Sigmoid colon (tissue), 7 donors: ENCODE results near the gene ADAMTS2. TPM values are rescaled to one million over a fixed set of nuclear protein-coding genes. Genes with fewer than 3 reads are reported as not detected.
A peak's percentile ranks its signal among the peaks of the same experiment; 100 is the strongest.

ENCODE experiments used
- DNase-seq: peaks from one replicate; pipeline ENCODE4 v3.0.0-alpha.2; 2019
- H3K27ac ChIP-seq, 4 donors: fragments of 200-600 bp; sonication (generic); one replicate each; pipeline ENCODE4 v1.5.1; 2016 to 2019; ENCODE audit warnings: mild to moderate bottlenecking in 1 of 4
- H3K27me3 ChIP-seq, 3 donors: fragments of 200-600 bp; sonication (generic); one replicate each; pipeline ENCODE4 v1.5.1; 2019; ENCODE audit warnings: mild to moderate bottlenecking in 1 of 3
- H3K36me3 ChIP-seq, 4 donors: fragments of 200-600 bp; sonication (generic); one replicate each; pipeline ENCODE4 v1.5.1; 2016 to 2019
- H3K4me1 ChIP-seq, 4 donors: fragments of 200-600 bp; sonication (generic); one replicate each; pipeline ENCODE4 v1.5.1; 2017 to 2019
- H3K4me3 ChIP-seq, 4 donors: fragments of 200-600 bp; sonication (generic); one replicate each; pipeline ENCODE4 v1.5.1; 2017 to 2019; ENCODE audit warnings: mild to moderate bottlenecking in 2 of 4, moderate library complexity in 1 of 4
- H3K9me3 ChIP-seq, 4 donors: fragments of 200-600 bp in 3 of 4; sonication (generic) in 3 of 4; one replicate each; pipeline versions ENCODE4 v1.5.1 to v1.6.1; 2013 to 2019
- EP300 ChIP-seq, 4 donors: sonication (generic); formaldehyde crosslinking; IDR thresholded peaks; one replicate each; pipeline ENCODE4 v1.6.1; 2017; ENCODE audit warnings: antibody characterized with exemption in 4 of 4
- POLR2A ChIP-seq, 2 donors: fragments of 450-650 bp; IDR thresholded peaks; one replicate each; pipeline ENCODE4 v1.6.1; 2016; ENCODE audit warnings: antibody characterized with exemption in 2 of 2, mild to moderate bottlenecking in 2 of 2, moderate library complexity in 2 of 2
- POLR2AphosphoS5 ChIP-seq, 4 donors: sonication (generic); formaldehyde crosslinking; IDR thresholded peaks; one replicate each; pipeline ENCODE4 v1.6.1; 2017; ENCODE audit warnings: antibody characterized with exemption in 4 of 4
- WGBS, 2 donors: extraction: QIAGEN DNeasy Blood & Tissue Kit; methylation state at CpG; one replicate each; pipeline ENCODE4 v1.1.7; 2013; 5-methylcytosine and 5-hydroxymethylcytosine counted together
- intact Hi-C: fragments of 100-400 bp; cut with DNase I; formaldehyde crosslinking; loops from one replicate; pipeline ENCODE4 v1.15.1; 2023
- polyA plus RNA-seq, 3 donors: library from polyadenylated mRNA; stranded (reverse); fragments of 200-250 nt; gene quantifications; one replicate each; pipeline ENCODE4 v1.2.3, GENCODE V29; 2013
- total RNA-seq, 4 donors: library from RNA; depleted of rRNA; stranded (reverse); fragments of >200 nt; gene quantifications; one replicate each; pipeline ENCODE4 v1.1.0, GENCODE V29; 2016
- TF ChIP-seq, protein P1 (sequence below), 4 experiments: fragments of 450-650 bp in 3 of 4; fragments of 200-600 bp in 1 of 4; IDR thresholded peaks; one replicate each; pipeline ENCODE4 v1.5.1; 2016 to 2019; ENCODE audit warnings: antibody characterized with exemption in 4 of 4, mild to moderate bottlenecking in 3 of 4, moderate library complexity in 2 of 4
- donor health status: healthy with polysubstance abuse.
- donor health status: Bipolar disorder and iron deficiency.
- donor health status: healthy.

ADAMTS2 gene
- total and polyA plus RNA-seq, 7 donors: 0.69 to 33.2 (median 9.2) TPM

DNA sequence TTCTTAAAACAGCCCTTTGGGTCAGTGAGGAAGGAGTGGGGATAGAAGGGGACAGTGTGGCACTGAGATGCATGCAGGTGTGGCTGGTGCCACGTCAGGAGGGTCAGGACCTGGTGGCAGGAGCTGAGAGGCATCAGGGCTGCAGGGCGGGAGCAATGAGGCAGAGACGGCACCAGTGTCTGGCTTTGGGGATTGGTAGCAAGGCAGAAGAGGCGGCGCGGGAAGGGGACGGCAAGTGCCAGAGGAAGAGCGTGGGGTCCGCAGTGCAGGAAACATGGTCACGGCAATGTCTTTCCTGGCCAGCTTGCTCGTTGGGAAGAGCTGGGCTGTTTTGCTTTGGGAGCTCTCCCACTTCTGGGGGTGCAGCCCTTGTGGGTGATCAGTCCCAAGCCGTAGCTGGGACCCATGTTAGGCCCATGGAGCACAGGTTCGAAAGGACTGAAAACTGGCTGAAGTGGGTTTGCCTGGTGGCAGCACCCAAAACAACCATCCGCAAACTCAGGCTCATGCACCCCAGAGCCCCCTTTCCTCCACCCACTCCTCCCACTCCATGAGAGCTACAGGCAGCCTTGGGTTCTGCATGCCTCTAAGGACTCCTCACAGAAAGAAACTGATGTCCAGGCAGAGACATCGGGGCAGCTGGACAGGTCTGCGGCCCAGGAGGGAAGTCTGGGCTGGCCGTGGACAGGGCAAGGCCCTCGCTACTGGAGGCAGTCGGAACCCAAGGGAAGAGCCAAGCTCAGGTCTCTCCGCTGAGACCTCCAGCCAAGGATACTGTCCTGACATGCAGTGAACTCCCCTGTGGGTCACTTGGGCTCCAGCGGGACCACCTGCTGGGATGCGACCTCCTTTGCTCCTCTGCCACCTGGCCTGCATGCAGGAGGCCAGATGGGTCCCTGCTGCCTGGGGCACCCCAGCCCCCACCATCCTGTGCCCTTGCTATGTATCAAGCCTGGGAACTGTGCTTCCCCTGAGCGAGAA, 180.6 kb downstream of the ADAMTS2 start:
- DNase-seq: peak; percentile 57
- H3K27ac ChIP-seq: no peak overlapping the region
- WGBS, 2 donors: 83 to 89% methylated on average over 23 of the region's 23 CpGs
- TF ChIP-seq POLR2A (IDR thresholded peaks at IDR 0.05): no peak
- no peak for TF ChIP-seq EP300 (IDR thresholded peaks at IDR 0.05)
- TF ChIP-seq, protein P1, sequence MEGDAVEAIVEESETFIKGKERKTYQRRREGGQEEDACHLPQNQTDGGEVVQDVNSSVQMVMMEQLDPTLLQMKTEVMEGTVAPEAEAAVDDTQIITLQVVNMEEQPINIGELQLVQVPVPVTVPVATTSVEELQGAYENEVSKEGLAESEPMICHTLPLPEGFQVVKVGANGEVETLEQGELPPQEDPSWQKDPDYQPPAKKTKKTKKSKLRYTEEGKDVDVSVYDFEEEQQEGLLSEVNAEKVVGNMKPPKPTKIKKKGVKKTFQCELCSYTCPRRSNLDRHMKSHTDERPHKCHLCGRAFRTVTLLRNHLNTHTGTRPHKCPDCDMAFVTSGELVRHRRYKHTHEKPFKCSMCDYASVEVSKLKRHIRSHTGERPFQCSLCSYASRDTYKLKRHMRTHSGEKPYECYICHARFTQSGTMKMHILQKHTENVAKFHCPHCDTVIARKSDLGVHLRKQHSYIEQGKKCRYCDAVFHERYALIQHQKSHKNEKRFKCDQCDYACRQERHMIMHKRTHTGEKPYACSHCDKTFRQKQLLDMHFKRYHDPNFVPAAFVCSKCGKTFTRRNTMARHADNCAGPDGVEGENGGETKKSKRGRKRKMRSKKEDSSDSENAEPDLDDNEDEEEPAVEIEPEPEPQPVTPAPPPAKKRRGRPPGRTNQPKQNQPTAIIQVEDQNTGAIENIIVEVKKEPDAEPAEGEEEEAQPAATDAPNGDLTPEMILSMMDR (IDR thresholded peaks at IDR 0.05): no peak
- TF ChIP-seq POLR2AphosphoS5 (IDR thresholded peaks at IDR 0.05): no peak
- no peaks in the 10 kb centered on the region for H3K27me3 ChIP-seq
- peaks cover 0 to 15% (median 11%) of the 10 kb centered on the region in 4 donors for H3K4me1 ChIP-seq
- no peak overlapping the region for H3K4me3 ChIP-seq
- peaks cover 0 to 12% (median 0%) of the 10 kb centered on the region in 4 donors for H3K9me3 ChIP-seq
- intact Hi-C loops: no loop called here
- no peaks in the 10 kb centered on the region for H3K36me3 ChIP-seq

DNA sequence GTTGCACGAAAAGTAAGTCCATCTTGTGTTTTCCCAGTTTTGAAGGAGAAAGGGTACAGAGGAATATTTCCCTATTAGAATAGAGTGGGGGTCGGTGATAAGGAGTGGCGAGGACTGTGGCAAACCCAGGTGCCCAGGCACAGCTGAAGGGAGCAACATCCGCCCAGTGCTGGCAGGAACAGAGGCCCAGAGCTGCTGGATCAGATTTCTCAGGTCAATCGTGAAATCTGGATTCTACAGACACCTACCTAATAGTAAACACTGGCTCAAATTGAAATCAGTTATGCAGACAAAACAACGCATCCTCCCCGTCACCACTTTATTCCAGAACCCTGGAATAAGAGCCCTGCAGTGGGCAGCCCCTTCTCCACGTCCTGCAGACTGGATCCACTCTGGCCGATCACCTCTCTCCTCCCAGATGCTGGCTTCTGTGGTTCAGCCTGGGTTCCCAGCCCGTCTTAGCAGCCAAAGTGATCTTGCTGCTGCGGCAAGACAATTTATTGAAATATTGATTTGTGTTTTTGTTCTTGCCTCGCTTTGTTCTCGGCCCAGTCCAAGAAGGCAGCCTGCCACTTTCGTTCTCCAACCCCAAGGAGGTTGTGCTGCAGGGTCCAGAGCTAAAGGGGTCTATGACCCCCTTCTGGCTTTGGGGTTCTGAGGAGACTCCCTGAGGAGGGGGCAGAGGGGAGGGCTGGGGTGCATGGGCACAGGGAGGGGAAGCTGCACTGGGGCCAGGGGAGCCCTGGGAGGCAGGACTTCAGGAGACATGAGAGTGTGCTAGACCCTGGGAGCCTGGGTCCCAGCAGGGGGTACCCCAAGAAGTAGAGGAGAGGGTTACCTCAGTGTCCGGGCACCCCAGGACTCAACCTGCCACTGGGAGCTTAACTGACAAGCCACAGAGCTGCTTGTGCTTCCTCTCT, 181.8 kb downstream of the ADAMTS2 start:
- H3K27ac ChIP-seq: no peak overlapping the region
- H3K9me3 ChIP-seq: peaks cover 0 to 12% (median 0%) of the 10 kb centered on the region in 4 donors
- no peaks in the 10 kb centered on the region for H3K27me3 ChIP-seq
- H3K4me3 ChIP-seq: no peak overlapping the region
- intact Hi-C loops: no loop called here
- DNase-seq: peak; percentile 54
- peaks cover 0 to 15% (median 11%) of the 10 kb centered on the region in 4 donors for H3K4me1 ChIP-seq
- 84 to 90% methylated on average over 15 of the region's 15 CpGs for WGBS, 2 donors
- TF ChIP-seq POLR2AphosphoS5 (IDR thresholded peaks at IDR 0.05) (no peak), POLR2A (IDR thresholded peaks at IDR 0.05) (no peak), EP300 (IDR thresholded peaks at IDR 0.05) (no peak)
- TF ChIP-seq, protein P1 (IDR thresholded peaks at IDR 0.05): no peak
- peaks cover 0 to 4% (median 0%) of the 10 kb centered on the region in 4 donors for H3K36me3 ChIP-seq

DNA sequence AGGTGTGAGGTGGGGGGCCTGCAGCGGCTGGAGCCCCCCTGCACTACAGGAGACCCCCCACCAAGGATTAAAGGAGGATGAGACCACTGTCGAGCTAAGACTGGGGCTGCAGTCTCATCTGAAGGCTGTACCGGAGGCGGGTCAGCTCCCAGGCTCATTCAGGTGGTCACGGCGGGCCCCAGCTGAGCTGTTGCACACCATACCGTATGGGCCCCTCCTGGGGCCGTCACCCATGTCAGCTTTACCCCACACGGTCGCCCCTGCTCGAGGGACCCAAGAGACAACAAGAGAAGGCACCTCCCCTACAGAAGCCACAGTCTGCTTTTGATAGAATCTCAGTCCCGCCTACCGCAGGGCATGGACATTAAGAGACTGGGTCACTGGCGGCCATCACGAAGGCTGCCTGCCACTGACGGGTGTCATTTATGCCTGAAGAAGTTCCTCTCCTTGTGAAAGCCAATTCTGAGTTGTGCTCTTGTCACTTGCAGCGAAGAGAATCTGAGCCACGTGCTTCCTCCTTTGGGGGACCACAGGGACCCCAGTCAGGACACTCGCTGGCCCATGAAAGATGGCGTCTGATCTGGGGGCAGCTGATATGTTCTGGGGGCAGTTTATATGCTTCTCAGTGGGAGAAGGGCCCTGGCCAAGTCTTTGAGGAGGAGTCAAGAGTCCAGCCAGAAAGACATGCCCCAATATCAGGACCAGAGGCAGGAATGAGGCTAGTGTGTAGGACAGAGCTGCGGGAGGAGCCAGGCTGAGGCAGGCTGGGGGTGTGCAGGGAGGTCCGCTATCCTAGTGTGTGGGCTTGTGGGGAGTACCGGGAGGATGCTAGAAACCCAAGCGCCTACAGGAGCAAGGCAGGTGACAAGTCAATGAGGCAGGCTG, 182.7 kb downstream of the ADAMTS2 start:
- intact Hi-C loops: no loop called here
- Histone ChIP-seq H3K27ac (no peak overlapping the region), H3K4me3 (no peak overlapping the region), H3K9me3 (peaks cover 0 to 12% (median 0%) of the 10 kb centered on the region in 4 donors), H3K27me3 (no peaks in the 10 kb centered on the region), H3K4me1 (peaks cover 0 to 11% (median 9%) of the 10 kb centered on the region in 4 donors), H3K36me3 (peaks cover 0 to 6% (median 0%) of the 10 kb centered on the region in 4 donors)
- WGBS, 2 donors: 86 to 94% methylated on average over 24 of the region's 24 CpGs
- no peak for TF ChIP-seq POLR2AphosphoS5 (IDR thresholded peaks at IDR 0.05)
- TF ChIP-seq, protein P1 (IDR thresholded peaks at IDR 0.05): no peak
- TF ChIP-seq POLR2A (IDR thresholded peaks at IDR 0.05): no peak
- no peak for TF ChIP-seq EP300 (IDR thresholded peaks at IDR 0.05)
- peak; percentile 34 for DNase-seq

DNA sequence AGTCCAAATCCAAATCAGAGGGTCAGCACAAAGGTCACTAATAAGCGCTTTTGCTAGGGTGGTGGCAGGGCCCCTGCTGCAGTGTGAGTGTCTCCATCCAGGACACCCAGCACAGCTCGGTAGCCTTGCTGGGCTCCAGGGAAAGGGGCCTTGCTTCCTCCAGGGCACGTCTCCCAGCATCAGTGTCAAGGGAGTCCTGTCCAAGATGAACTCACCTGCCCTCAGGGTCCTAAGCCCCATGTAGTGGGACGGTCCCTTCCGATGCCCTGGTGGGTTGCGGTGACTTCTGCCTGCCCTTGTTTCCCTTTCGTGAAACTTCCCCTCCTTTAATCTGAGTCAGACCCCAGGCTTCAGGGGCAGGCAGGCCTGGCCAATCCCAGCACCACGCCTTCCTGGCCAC, 183.4 kb downstream of the ADAMTS2 start:
- H3K4me3 ChIP-seq: no peak overlapping the region
- peaks cover 0 to 6% (median 0%) of the 10 kb centered on the region in 4 donors for H3K36me3 ChIP-seq
- H3K27ac ChIP-seq: no peak overlapping the region
- no peak for TF ChIP-seq EP300 (IDR thresholded peaks at IDR 0.05)
- peaks cover 0 to 4% (median 3%) of the 10 kb centered on the region in 4 donors for H3K4me1 ChIP-seq
- 95% methylated on average over 8 of the region's 8 CpGs for WGBS, 2 donors
- intact Hi-C loops: no loop called here
- peaks cover 0 to 12% (median 0%) of the 10 kb centered on the region in 4 donors for H3K9me3 ChIP-seq
- DNase-seq: peak; percentile 52
- no peaks in the 10 kb centered on the region for H3K27me3 ChIP-seq
